Astrocyte (in vitro differentiated cells and primary cell): ENCODE measurements around the gene ISLR. TPM values are rescaled to one million over a fixed set of nuclear protein-coding genes. Genes with fewer than 3 reads are reported as not detected.

Experiments
- DNase-seq: peaks from one replicate; pipeline ENCODE4 v3.0.0-alpha.2; 2010; ENCODE audit warnings: low read depth
- FAIRE-seq: peaks from 2 replicates; lab custom pipeline; 2011; peaks lifted over from hg19 to GRCh38; lab: Jason Lieb, UNC
- H2AFZ ChIP-seq: 2 replicates; pipeline ENCODE4 v1.6.0; 2012; ENCODE audit warnings: low read depth, low read length, inconsistent platforms
- H3K27ac ChIP-seq: 2 replicates; pipeline ENCODE4 v1.5.1; 2011; ENCODE audit warnings: low read depth, low read length, inconsistent platforms
- H3K27me3 ChIP-seq: 2 replicates; pipeline ENCODE4 v1.6.0; 2011; ENCODE audit warnings: low read length, inconsistent platforms; ENCODE audit not compliant: insufficient read depth
- H3K36me3 ChIP-seq: 2 replicates; pipeline ENCODE4 v1.5.1; 2011; ENCODE audit warnings: low read length, inconsistent platforms; ENCODE audit not compliant: insufficient read depth
- H3K4me1 ChIP-seq: 2 replicates; pipeline ENCODE4 v1.5.1; 2011; ENCODE audit warnings: low read length, inconsistent platforms; ENCODE audit not compliant: insufficient read depth
- H3K4me2 ChIP-seq: 2 replicates; pipeline ENCODE4 v1.6.0; 2012; ENCODE audit warnings: low read length, inconsistent platforms
- H3K4me3 ChIP-seq: 2 replicates; pipeline ENCODE4 v1.5.1; 2011; ENCODE audit warnings: low read depth, mild to moderate bottlenecking, low read length, inconsistent platforms; ENCODE audit not compliant: insufficient read depth
- H3K79me2 ChIP-seq: 2 replicates; pipeline ENCODE4 v1.6.0; 2012; ENCODE audit warnings: mild to moderate bottlenecking, low read length, inconsistent platforms; ENCODE audit not compliant: insufficient read depth
- H3K9ac ChIP-seq: 2 replicates; pipeline ENCODE4 v1.6.0; 2012; ENCODE audit warnings: mild to moderate bottlenecking, low read length, inconsistent platforms
- H3K9me3 ChIP-seq: 2 replicates; pipeline ENCODE4 v1.5.1; 2012; ENCODE audit warnings: low read depth, mild to moderate bottlenecking, low read length, inconsistent platforms; ENCODE audit not compliant: insufficient read depth
- H4K20me1 ChIP-seq: 2 replicates; pipeline ENCODE4 v1.6.0; 2012; ENCODE audit warnings: low read length, inconsistent platforms; ENCODE audit not compliant: insufficient read depth
- H3K27ac Mint-ChIP-seq: one replicate; pipeline ENCODE4 v1.8.0; 2021; ENCODE audit warnings: mild to moderate bottlenecking, mixed read lengths; ENCODE audit not compliant: unreplicated experiment
- H3K27me3 Mint-ChIP-seq: one replicate; pipeline ENCODE4 v1.8.0; 2021; ENCODE audit warnings: low read depth, mixed read lengths; ENCODE audit not compliant: unreplicated experiment
- H3K36me3 Mint-ChIP-seq: one replicate; pipeline ENCODE4 v1.8.0; 2021; ENCODE audit warnings: low read depth, mixed read lengths; ENCODE audit not compliant: unreplicated experiment
- H3K4me1 Mint-ChIP-seq: one replicate; pipeline ENCODE4 v1.8.0; 2021; ENCODE audit warnings: low read depth, mixed read lengths; ENCODE audit not compliant: unreplicated experiment
- H3K4me3 Mint-ChIP-seq: one replicate; pipeline ENCODE4 v1.8.0; 2021; ENCODE audit warnings: mild to moderate bottlenecking, moderate library complexity, mixed read lengths; ENCODE audit not compliant: unreplicated experiment
- H3K9me3 Mint-ChIP-seq: one replicate; pipeline ENCODE4 v1.8.0; 2021; ENCODE audit warnings: mild to moderate bottlenecking, mixed read lengths; ENCODE audit not compliant: unreplicated experiment
- CTCF ChIP-seq: IDR thresholded peaks from 2 replicates; pipeline ENCODE4 v1.5.1; 2011; ENCODE audit warnings: low read depth, mild to moderate bottlenecking, inconsistent platforms, low read length, moderate library complexity; ENCODE audit not compliant: insufficient read depth
- EZH2 ChIP-seq: IDR thresholded peaks from 2 replicates; pipeline ENCODE4 v1.6.1; 2012; ENCODE audit warnings: mild to moderate bottlenecking, low read length, inconsistent platforms; ENCODE audit not compliant: insufficient read depth
- total RNA-seq: library from RNA; stranded (reverse); gene quantifications from 2 replicates; pipeline ENCODE4 v1.2.1, GENCODE V29; 2021

Gene ISLR
- total RNA-seq, 1 donor from 2014 or later, result 1.6 TPM

GRCh38 chr15:74208496-74208895 is 35.0 kb downstream of the ISLR start:
- Histone ChIP-seq H3K9me3 (no peaks in the 10 kb centered on the region), H3K4me3 (no peak overlapping the region), H3K79me2 (no peaks in the 10 kb centered on the region), H3K36me3 (no peaks in the 10 kb centered on the region), H3K27me3 (no peaks in the 10 kb centered on the region), H3K9ac (peak overlapping the region; percentile 74), H3K4me1 (peaks cover 55% of the 10 kb centered on the region), H2AFZ (no peak overlapping the region), H3K4me2 (peak overlapping the region; percentile 52), H4K20me1 (no peaks in the 10 kb centered on the region), H3K27ac (peak overlapping the region; percentile 94)
- H3K27me3 Mint-ChIP-seq, result peaks cover 28% of the 10 kb centered on the region
- H3K4me3 Mint-ChIP-seq, result peak overlapping the region; percentile 70
- DNase-seq (no peak), FAIRE-seq (no peak)
- H3K4me1 Mint-ChIP-seq, result peaks cover 35% of the 10 kb centered on the region
- TF ChIP-seq EZH2, result no peak
- no peak for TF ChIP-seq CTCF
- H3K36me3 Mint-ChIP-seq, result peaks cover 3% of the 10 kb centered on the region
- H3K9me3 Mint-ChIP-seq, result peaks cover 2% of the 10 kb centered on the region
- peak overlapping the region; percentile 72 for H3K27ac Mint-ChIP-seq

- no peaks in the 10 kb centered on the region for H4K20me1 ChIP-seq
- H2AFZ ChIP-seq, result no peak overlapping the region
- H3K9me3 ChIP-seq, result no peaks in the 10 kb centered on the region
- Mint-ChIP-seq H3K27me3 (peaks cover 28% of the 10 kb centered on the region), H3K36me3 (peaks cover 3% of the 10 kb centered on the region), H3K9me3 (peaks cover 2% of the 10 kb centered on the region), H3K4me1 (peaks cover 35% of the 10 kb centered on the region), H3K27ac (peak overlapping the region; percentile 72), H3K4me3 (no peak overlapping the region)
- no peak for FAIRE-seq
- peaks cover 51% of the 10 kb centered on the region for H3K4me1 ChIP-seq
- peak; percentile 90 for DNase-seq
- no peak overlapping the region for H3K4me3 ChIP-seq
- H3K9ac ChIP-seq, result peak overlapping the region; percentile 74
- peak overlapping the region; percentile 52 for H3K4me2 ChIP-seq
- H3K79me2 ChIP-seq, result no peaks in the 10 kb centered on the region
- H3K27ac ChIP-seq, result peak overlapping the region; percentile 94
- no peaks in the 10 kb centered on the region for H3K36me3 ChIP-seq
- no peaks in the 10 kb centered on the region for H3K27me3 ChIP-seq
- TF ChIP-seq CTCF, result no peak
- no peak for TF ChIP-seq EZH2
Observed at GRCh38 chr15:74208901-74209559, 35.5 kb downstream of the ISLR start.

- no peaks in the 10 kb centered on the region for H3K9me3 ChIP-seq
- no peak for DNase-seq
- H3K4me1 Mint-ChIP-seq, result peaks cover 37% of the 10 kb centered on the region
- H3K9me3 Mint-ChIP-seq, result peaks cover 2% of the 10 kb centered on the region
- TF ChIP-seq CTCF (no peak), EZH2 (no peak)
- H3K27ac Mint-ChIP-seq, result peak overlapping the region; percentile 42
- peaks cover 49% of the 10 kb centered on the region for H3K4me1 ChIP-seq
- peak overlapping the region; percentile 94 for H3K27ac ChIP-seq
- no peak for FAIRE-seq
- H3K4me2 ChIP-seq, result peak overlapping the region; percentile 52
- H3K36me3 ChIP-seq, result no peaks in the 10 kb centered on the region
- H3K4me3 ChIP-seq, result no peak overlapping the region
- no peak overlapping the region for H3K4me3 Mint-ChIP-seq
- H2AFZ ChIP-seq, result no peak overlapping the region
- peaks cover 25% of the 10 kb centered on the region for H3K27me3 Mint-ChIP-seq
- H3K79me2 ChIP-seq, result no peaks in the 10 kb centered on the region
- H3K9ac ChIP-seq, result peak overlapping the region; percentile 74
- H3K36me3 Mint-ChIP-seq, result peaks cover 3% of the 10 kb centered on the region
- no peaks in the 10 kb centered on the region for H4K20me1 ChIP-seq
- no peaks in the 10 kb centered on the region for H3K27me3 ChIP-seq
Observed at GRCh38 chr15:74209560-74209958, 36.0 kb downstream of the ISLR start.
